ENCODE results near the gene PDE4A. TPM values are rescaled to one million over a fixed set of nuclear protein-coding genes. Genes with fewer than 3 reads are reported as not detected.

The PDE4A gene
- total and polyA plus RNA-seq, 2 of the 8 experiments (the other 6 are each of a cell fraction or from before 2014, with no cell fraction given): 2.0 to 4.4 TPM

DNA sequence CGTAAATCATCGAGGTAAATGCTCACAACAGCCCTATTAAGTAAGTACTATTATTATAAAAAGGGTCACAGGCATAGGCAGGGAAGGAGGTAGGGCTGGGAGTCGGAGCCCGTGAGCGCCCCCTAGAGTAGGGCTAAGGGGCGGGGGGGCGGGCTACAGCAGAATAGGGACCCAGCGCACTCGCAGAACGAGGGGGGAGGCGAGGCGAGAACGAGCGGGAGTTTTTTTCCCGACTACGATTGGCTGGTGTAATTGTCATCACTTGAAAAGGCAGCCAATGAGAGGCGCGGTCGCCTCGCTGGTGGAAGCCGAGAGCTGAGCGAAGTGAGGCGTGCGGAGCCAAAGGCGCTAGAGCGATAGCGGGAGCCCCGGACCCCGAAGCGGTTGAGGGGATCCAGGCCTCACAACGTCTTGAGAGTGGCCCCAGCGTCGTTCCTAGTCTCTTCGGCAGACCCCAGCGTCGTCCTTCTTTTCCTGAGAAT, 58.6 kb downstream of the PDE4A start:
- no peak overlapping the region for H4K8ac ChIP-seq (ENCODE audit: extremely low read depth, insufficient read depth, low read length)
- DNase-seq (ENCODE audit: low read depth in 1 of 2, low spot score in 2 of 2) (peak; percentile 80 to 89), FAIRE-seq (peak; percentile 81)
- no peaks in the 10 kb centered on the region for H3K79me1 ChIP-seq (ENCODE audit: low read depth, low read length)
- CTCF ChIA-PET (ENCODE audit: partially characterized antibody): interaction anchor here (0.6 to 5.1 kb wide), 17 partner anchors 13 to 377 kb away, joined by 3 to 29 read pairs (median 4); no protein-coding TSS in a partner anchor
- H3K9me3 ChIP-seq (ENCODE audit: insufficient read depth in 2 of 2, low read depth in 1 of 2, low read length in 1 of 2): no peaks in the 10 kb centered on the region; a peak in 1 of 4 replicates
- H3K4me2 ChIP-seq (ENCODE audit: insufficient read depth in 1 of 2, low read depth in 2 of 2, low read length in 2 of 2): peak overlapping the region; percentile 56
- no peaks in the 10 kb centered on the region for H3K79me2 ChIP-seq (ENCODE audit: control insufficient read depth in 1 of 2, insufficient read depth in 2 of 2, low read length in 2 of 2)
- H3K9ac ChIP-seq (replicated peaks in 1 of 4; ENCODE audit: extremely low read depth in 1 of 4, low read depth in 3 of 4, low read length in 3 of 4): no peak overlapping the region; a peak in 1 of 7 replicates
- H3K4me3 ChIP-seq (ENCODE audit: extremely low read depth in 1 of 4, insufficient read depth in 2 of 4, low read depth in 3 of 4, low read length in 4 of 4): peak overlapping the region in 1 of 4 experiments; percentile 36; a peak in 2 of 8 replicates
- H3K4ac ChIP-seq (replicated peaks; ENCODE audit: insufficient read length, low read depth, low read length): no peak overlapping the region
- no peaks in the 10 kb centered on the region; the same call in 1 of the 2 replicates for H3K23me2 ChIP-seq (ENCODE audit: low read depth, low read length)
- no peak overlapping the region for H2BK12ac ChIP-seq (ENCODE audit: low read depth, low read length)
- H3K23ac ChIP-seq (ENCODE audit: insufficient read length): no peak overlapping the region
- no peak overlapping the region for H3K14ac ChIP-seq (ENCODE audit: insufficient read length)
- H3K27me3 ChIP-seq (replicated peaks in 1 of 4; ENCODE audit: control insufficient read depth in 3 of 4, extremely low read depth in 1 of 4, insufficient read depth in 3 of 4, low read length in 3 of 4): peaks cover 6 to 11% (median 9%) of the 10 kb centered on the region in 4 experiments
- no peaks in the 10 kb centered on the region for H3K36me3 ChIP-seq (ENCODE audit: control insufficient read depth in 2 of 4, insufficient read depth in 4 of 4, low read length in 3 of 4)
- peaks cover 0 to 4% (median 0%) of the 10 kb centered on the region in 4 experiments; a peak in 2 of 7 replicates for H3K4me1 ChIP-seq (replicated peaks in 1 of 4; ENCODE audit: control insufficient read depth in 3 of 4, insufficient read depth in 4 of 4, low read length in 3 of 4)
- no peak overlapping the region for H2BK20ac ChIP-seq (ENCODE audit: low read length)
- H4K5ac ChIP-seq (ENCODE audit: insufficient read length, low read depth, low read length): no peak overlapping the region
- no peak overlapping the region for H4K91ac ChIP-seq (replicated peaks; ENCODE audit: insufficient read length, low read length)
- H2AK5ac ChIP-seq (ENCODE audit: low read depth, low read length): no peak overlapping the region
- 0 out of 2 replicates have a peak overlapping the region, but pooled peaks have one; percentile 48 for H3K18ac ChIP-seq (ENCODE audit: extremely low read depth, low read length)
- H3K27ac ChIP-seq (ENCODE audit: low read depth, low read length): no peak overlapping the region
- POLR2A ChIA-PET (ENCODE audit: partially characterized antibody): interaction anchor here (1.0 to 1.1 kb wide), 4 partner anchors 11 to 20 kb away, joined by 3 to 5 read pairs (median 3); no protein-coding TSS in a partner anchor
- H4K20me1 ChIP-seq (replicated peaks in 1 of 2; ENCODE audit: control insufficient read depth in 1 of 2, insufficient read depth in 2 of 2, low read length in 2 of 2): no peaks in the 10 kb centered on the region
- H3K56ac ChIP-seq (replicated peaks; ENCODE audit: insufficient read length, low read depth, low read length): no peak overlapping the region
- 0 out of 2 replicates have a peak overlapping the region, but pooled peaks have one; percentile 69 for H2AFZ ChIP-seq (ENCODE audit: low read length)
- WGBS, 2 experiments (ENCODE audit: extremely low coverage in 1 of 2, insufficient coverage in 1 of 2, insufficient read length in 1 of 2, insufficient replicate concordance in 2 of 2, low coverage in 1 of 2, low lambda C conversion rate in 2 of 2, missing lambda C conversion rate in 1 of 2): 5% methylated on average over 25 of the region's 36 CpGs; no CpG with 5 or more reads in 1 of the 2 experiments
- no peak overlapping the region for H2BK5ac ChIP-seq (ENCODE audit: low read depth, low read length)
- H2BK15ac ChIP-seq (ENCODE audit: low read length): no peak overlapping the region
- H2BK120ac ChIP-seq (replicated peaks; ENCODE audit: low read depth, low read length): no peak overlapping the region
- TF ChIP-seq, protein P1, sequence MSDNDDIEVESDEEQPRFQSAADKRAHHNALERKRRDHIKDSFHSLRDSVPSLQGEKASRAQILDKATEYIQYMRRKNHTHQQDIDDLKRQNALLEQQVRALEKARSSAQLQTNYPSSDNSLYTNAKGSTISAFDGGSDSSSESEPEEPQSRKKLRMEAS (IDR thresholded peaks at IDR 0.05): peak; percentile 97
- TF ChIP-seq, protein P2, sequence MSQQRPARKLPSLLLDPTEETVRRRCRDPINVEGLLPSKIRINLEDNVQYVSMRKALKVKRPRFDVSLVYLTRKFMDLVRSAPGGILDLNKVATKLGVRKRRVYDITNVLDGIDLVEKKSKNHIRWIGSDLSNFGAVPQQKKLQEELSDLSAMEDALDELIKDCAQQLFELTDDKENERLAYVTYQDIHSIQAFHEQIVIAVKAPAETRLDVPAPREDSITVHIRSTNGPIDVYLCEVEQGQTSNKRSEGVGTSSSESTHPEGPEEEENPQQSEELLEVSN (IDR thresholded peaks at IDR 0.05): peak; percentile 99
- TF ChIP-seq RFX5 (IDR thresholded peaks at IDR 0.05; ENCODE audit: borderline replicate concordance, low read depth, low read length): no peak
- no peak for TF ChIP-seq CBX8 (IDR thresholded peaks at IDR 0.05; ENCODE audit: borderline replicate concordance, low read depth, low read length)
- TF ChIP-seq, protein P3, sequence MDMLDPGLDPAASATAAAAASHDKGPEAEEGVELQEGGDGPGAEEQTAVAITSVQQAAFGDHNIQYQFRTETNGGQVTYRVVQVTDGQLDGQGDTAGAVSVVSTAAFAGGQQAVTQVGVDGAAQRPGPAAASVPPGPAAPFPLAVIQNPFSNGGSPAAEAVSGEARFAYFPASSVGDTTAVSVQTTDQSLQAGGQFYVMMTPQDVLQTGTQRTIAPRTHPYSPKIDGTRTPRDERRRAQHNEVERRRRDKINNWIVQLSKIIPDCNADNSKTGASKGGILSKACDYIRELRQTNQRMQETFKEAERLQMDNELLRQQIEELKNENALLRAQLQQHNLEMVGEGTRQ (IDR thresholded peaks at IDR 0.05; ENCODE audit: low read length): no peak
- TF ChIP-seq ZNF274 (IDR thresholded peaks at IDR 0.05; ENCODE audit: borderline replicate concordance, extremely low read depth, low read length): no peak
- TF ChIP-seq ASH2L (IDR thresholded peaks at IDR 0.05; ENCODE audit: low read length): no peak
- no peak for TF ChIP-seq NANOG (IDR thresholded peaks at IDR 0.05; ENCODE audit: insufficient read depth, low read depth, low read length, poor library complexity, severe bottlenecking)
- TF ChIP-seq SIN3A (conservative IDR thresholded peaks at IDR 0.05 in 1 of 2, IDR thresholded peaks at IDR 0.05 in 1 of 2; ENCODE audit: low read depth in 1 of 2, low read length in 2 of 2): no peak
- no peak; the same call in 1 of the 2 replicates for TF ChIP-seq SP2 (IDR thresholded peaks at IDR 0.05; ENCODE audit: low read length)

All from H1 (cell line).